Kidney (tissue), 14 donors: ENCODE data around the gene PUDP. TPM values are rescaled to one million over a fixed set of nuclear protein-coding genes. Genes with fewer than 3 reads are reported as not detected.

Experiments
- DNase-seq, 5 donors: peaks; one replicate each; pipeline ENCODE4 v3.0.0-alpha.2; 2013 to 2020
- FAIRE-seq: peaks from 2 replicates; lab custom pipeline; 2012; peaks lifted over from hg19 to GRCh38; lab: Jason Lieb, UNC
- H3K27ac ChIP-seq, 2 donors: one replicate each; pipeline ENCODE4 v1.7.0; 2013; ENCODE audit warnings: low read depth in 2 of 2, low read length in 2 of 2, inconsistent platforms in 1 of 2
- H3K27me3 ChIP-seq: one replicate; pipeline ENCODE4 v1.7.1; 2013; ENCODE audit warnings: low read length, inconsistent platforms; ENCODE audit not compliant: control insufficient read depth, insufficient read depth
- H3K36me3 ChIP-seq, 3 donors: one replicate each; pipeline versions ENCODE4 v1.7.0 to v1.7.1; 2013; ENCODE audit warnings: low read length in 3 of 3, control low read depth in 1 of 3, inconsistent platforms in 1 of 3; ENCODE audit not compliant: insufficient read depth in 3 of 3, control insufficient read depth in 2 of 3
- H3K4me1 ChIP-seq, 3 donors: one replicate each; pipeline versions ENCODE4 v1.7.0 to v1.7.1; 2013; ENCODE audit warnings: low read length in 3 of 3, inconsistent platforms in 1 of 3, low read depth in 1 of 3; ENCODE audit not compliant: control insufficient read depth in 2 of 3, insufficient read depth in 2 of 3
- H3K4me3 ChIP-seq, 3 donors: one replicate each; pipeline versions ENCODE4 v1.7.0 to v1.8.1; 2013; ENCODE audit warnings: low read length in 3 of 3, control low read depth in 1 of 3, inconsistent platforms in 1 of 3
- H3K9ac ChIP-seq, 3 donors: one replicate each; pipeline versions ENCODE4 v1.7.0 to v1.7.1; 2013; ENCODE audit warnings: low read length in 3 of 3, control low read depth in 1 of 3, inconsistent platforms in 1 of 3
- H3K9me3 ChIP-seq, 3 donors: one replicate each; pipeline versions ENCODE4 v1.7.0 to v1.7.1; 2013; ENCODE audit warnings: low read length in 3 of 3, control low read depth in 1 of 3, inconsistent platforms in 1 of 3; ENCODE audit not compliant: control insufficient read depth in 2 of 3, insufficient read depth in 1 of 3
- intact Hi-C: fragments of 100-400 bp; cut with DNase I; formaldehyde crosslinking; loops from one replicate; pipeline ENCODE4 v1.11.1; 2022
- polyA plus RNA-seq: library from polyadenylated mRNA; stranded (reverse); fragments of 350-450 nt; fragmentation: Illumina TruSeq; extraction: RNeasy Lipid Tissue Mini Kit (QIAGEN cat#74804); gene quantifications from one replicate; pipeline ENCODE4 v1.2.3, GENCODE V29; 2014; ENCODE audit warnings: low read depth, low replicate concordance; ENCODE audit not compliant: insufficient read depth
- total RNA-seq: library from RNA; stranded (reverse); fragmentation: NEBNext Ultra II Directional; extraction: Animal tissue kit (Norgen Biotek cat#: 25700); gene quantifications from one replicate; pipeline ENCODE4 v1.2.1, GENCODE V29; 2021
- TF ChIP-seq, protein P1 (sequence below): IDR thresholded peaks from 3 replicates; pipeline ENCODE4 v1.5.1; 2012; ENCODE audit warnings: mild to moderate bottlenecking, moderate library complexity, borderline replicate concordance; ENCODE audit not compliant: insufficient read depth; ENCODE audit errors: extremely low read depth
- donor health status: control.
- donor health status: control.
- donor health status: control.
- donor health status: control.
- donor health status: control.
- donor health status: DM: yes; HTN: yes; CAD: no.
- donor health status: Normal renal cell carcinoma (clear cell type).

PUDP gene
- total and polyA plus RNA-seq, 2 donors from 2014 or later, result 17.4 to 31.0 TPM

- no peak overlapping the region for H3K9ac ChIP-seq
- FAIRE-seq (no peak), DNase-seq (peak in 2 of 5 donors; percentile 25 to 27)
- no peaks in the 10 kb centered on the region for H3K4me1 ChIP-seq
- intact Hi-C loops, result no loop called here
- H3K27me3 ChIP-seq, result no peaks in the 10 kb centered on the region
- TF ChIP-seq, protein P1, sequence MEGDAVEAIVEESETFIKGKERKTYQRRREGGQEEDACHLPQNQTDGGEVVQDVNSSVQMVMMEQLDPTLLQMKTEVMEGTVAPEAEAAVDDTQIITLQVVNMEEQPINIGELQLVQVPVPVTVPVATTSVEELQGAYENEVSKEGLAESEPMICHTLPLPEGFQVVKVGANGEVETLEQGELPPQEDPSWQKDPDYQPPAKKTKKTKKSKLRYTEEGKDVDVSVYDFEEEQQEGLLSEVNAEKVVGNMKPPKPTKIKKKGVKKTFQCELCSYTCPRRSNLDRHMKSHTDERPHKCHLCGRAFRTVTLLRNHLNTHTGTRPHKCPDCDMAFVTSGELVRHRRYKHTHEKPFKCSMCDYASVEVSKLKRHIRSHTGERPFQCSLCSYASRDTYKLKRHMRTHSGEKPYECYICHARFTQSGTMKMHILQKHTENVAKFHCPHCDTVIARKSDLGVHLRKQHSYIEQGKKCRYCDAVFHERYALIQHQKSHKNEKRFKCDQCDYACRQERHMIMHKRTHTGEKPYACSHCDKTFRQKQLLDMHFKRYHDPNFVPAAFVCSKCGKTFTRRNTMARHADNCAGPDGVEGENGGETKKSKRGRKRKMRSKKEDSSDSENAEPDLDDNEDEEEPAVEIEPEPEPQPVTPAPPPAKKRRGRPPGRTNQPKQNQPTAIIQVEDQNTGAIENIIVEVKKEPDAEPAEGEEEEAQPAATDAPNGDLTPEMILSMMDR, result no peak
- no peak overlapping the region for H3K4me3 ChIP-seq
- no peak overlapping the region for H3K27ac ChIP-seq
- no peaks in the 10 kb centered on the region for H3K36me3 ChIP-seq
- H3K9me3 ChIP-seq, result no peaks in the 10 kb centered on the region
Measured at GRCh38 chrX:7088968-7089615, 58.9 kb downstream of the PUDP start.

- intact Hi-C loops, result no loop called here
- TF ChIP-seq, protein P1, result no peak
- H3K27me3 ChIP-seq, result no peaks in the 10 kb centered on the region
Measured at GRCh38 chrX:7086384-7086783, 61.6 kb downstream of the PUDP start.

DNA sequence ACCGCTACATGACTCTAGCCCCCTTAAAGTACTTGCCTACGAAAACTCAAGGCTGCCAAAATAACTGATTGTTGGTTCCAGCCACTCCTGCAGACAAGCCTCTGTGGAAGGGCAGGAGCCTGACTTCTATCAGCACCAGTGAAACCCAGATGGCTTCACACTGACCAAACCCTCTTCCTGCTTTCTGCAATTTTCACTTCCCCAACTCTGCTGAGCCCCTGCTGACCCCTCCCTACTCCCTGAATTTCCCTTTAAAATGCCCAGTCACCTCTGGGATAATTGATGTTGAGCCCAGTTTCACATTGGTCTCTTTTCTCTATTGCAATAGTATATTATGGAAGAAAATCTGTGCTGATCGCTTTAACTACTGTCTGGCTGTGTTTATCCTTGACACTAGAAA lies 62.1 kb downstream of the PUDP start:
- Histone ChIP-seq H3K9me3 (no peaks in the 10 kb centered on the region), H3K4me3 (no peak overlapping the region), H3K36me3 (no peaks in the 10 kb centered on the region), H3K4me1 (no peaks in the 10 kb centered on the region), H3K9ac (no peak overlapping the region), H3K27ac (no peak overlapping the region), H3K27me3 (no peaks in the 10 kb centered on the region)
- intact Hi-C loops, result no loop called here
- TF ChIP-seq, protein P1, result no peak
- no peak for FAIRE-seq
- no peak for DNase-seq

More at GRCh38 chrX:7086384-7086783, 61.6 kb downstream of the PUDP start:
- H3K4me1 ChIP-seq, result no peaks in the 10 kb centered on the region
- DNase-seq (no peak), FAIRE-seq (peak; percentile 78)
- no peaks in the 10 kb centered on the region for H3K36me3 ChIP-seq
- no peak overlapping the region for H3K4me3 ChIP-seq
- H3K9ac ChIP-seq, result no peak overlapping the region
- no peaks in the 10 kb centered on the region for H3K9me3 ChIP-seq
- H3K27ac ChIP-seq, result no peak overlapping the region

GRCh38 chrX:7084841-7085240 lies 63.1 kb downstream of the PUDP start:
- Histone ChIP-seq H3K4me3 (no peak overlapping the region), H3K36me3 (no peaks in the 10 kb centered on the region), H3K4me1 (no peaks in the 10 kb centered on the region), H3K27ac (no peak overlapping the region), H3K27me3 (no peaks in the 10 kb centered on the region), H3K9ac (no peak overlapping the region), H3K9me3 (no peaks in the 10 kb centered on the region)
- intact Hi-C loops, result no loop called here
- DNase-seq (no peak), FAIRE-seq (no peak)
- TF ChIP-seq, protein P1, result no peak
